Body of pancreas (tissue), 4 donors: ENCODE results near the gene DYNLT4. TPM values are rescaled to one million over a fixed set of nuclear protein-coding genes. Genes with fewer than 3 reads are reported as not detected.

Experiments
- ATAC-seq: fragments of 150-250 bp; one replicate; pipeline ENCODE4 v1.9.1; 2016
- DNase-seq, 4 donors: peaks; one replicate each; pipeline ENCODE4 v3.0.0-alpha.2; 2019
- H3K27ac ChIP-seq, 4 donors: fragments of 200-600 bp; sonication (generic); 1 replicate in 3 of 4; 2 replicates in 1 of 4; pipeline versions ENCODE4 v1.5.1 to v1.6.1; 2016 to 2019; ENCODE audit warnings: mild to moderate bottlenecking in 1 of 4, mixed read lengths in 1 of 4, moderate library complexity in 1 of 4
- H3K27me3 ChIP-seq, 2 donors: fragments of 200-600 bp; sonication (generic); one replicate each; pipeline ENCODE4 v1.6.0; 2016; ENCODE audit warnings: mild to moderate bottlenecking in 1 of 2
- H3K36me3 ChIP-seq, 2 donors: fragments of 200-600 bp; sonication (generic); replicated peaks in 1 of 2; 2 replicates each; pipeline ENCODE4 v1.5.1; 2016; ENCODE audit warnings: low read depth in 2 of 2; ENCODE audit not compliant: insufficient read depth in 1 of 2
- H3K4me1 ChIP-seq: fragments of 200-600 bp; sonication (generic); one replicate; pipeline ENCODE4 v1.6.0; 2016
- H3K4me3 ChIP-seq, 2 donors: fragments of 200-600 bp; sonication (generic); 1 replicate in 1 of 2; 2 replicates in 1 of 2; pipeline ENCODE4 v1.5.1; 2016 to 2019
- H3K9me3 ChIP-seq, 3 donors: fragments of 200-600 bp; sonication (generic); 1 replicate in 2 of 3; 2 replicates in 1 of 3; pipeline ENCODE4 v1.5.1; 2016
- CTCF ChIP-seq, 7 experiments: fragments of 450-650 bp in 4 of 7; fragments of 200-600 bp in 3 of 7; sonication (generic) in 3 of 7; IDR thresholded peaks; one replicate each; pipeline ENCODE4 v1.5.1; 2016 to 2019; ENCODE audit warnings: antibody characterized with exemption in 7 of 7
- POLR2A ChIP-seq, 3 donors: fragments of 450-650 bp; IDR thresholded peaks; one replicate each; pipeline ENCODE4 v1.6.1; 2016; ENCODE audit warnings: antibody characterized with exemption in 3 of 3, mild to moderate bottlenecking in 2 of 3
- WGBS, 2 donors: methylation state at CpG; one replicate each; pipeline ENCODE4 v1.1.5; 2017; 5-methylcytosine and 5-hydroxymethylcytosine counted together
- intact Hi-C: fragments of 100-400 bp; cut with DNase I; formaldehyde crosslinking; loops from one replicate; pipeline ENCODE4 v1.15.1; 2023
- total RNA-seq, 2 donors: library from RNA; depleted of rRNA; stranded (reverse); fragments of >200 nt; gene quantifications; one replicate each; pipeline ENCODE4 v1.1.0, GENCODE V29; 2016

The DYNLT4 gene
- total RNA-seq, 2 donors from 2014 or later, result 2.9 TPM; not detected in 1

DNA sequence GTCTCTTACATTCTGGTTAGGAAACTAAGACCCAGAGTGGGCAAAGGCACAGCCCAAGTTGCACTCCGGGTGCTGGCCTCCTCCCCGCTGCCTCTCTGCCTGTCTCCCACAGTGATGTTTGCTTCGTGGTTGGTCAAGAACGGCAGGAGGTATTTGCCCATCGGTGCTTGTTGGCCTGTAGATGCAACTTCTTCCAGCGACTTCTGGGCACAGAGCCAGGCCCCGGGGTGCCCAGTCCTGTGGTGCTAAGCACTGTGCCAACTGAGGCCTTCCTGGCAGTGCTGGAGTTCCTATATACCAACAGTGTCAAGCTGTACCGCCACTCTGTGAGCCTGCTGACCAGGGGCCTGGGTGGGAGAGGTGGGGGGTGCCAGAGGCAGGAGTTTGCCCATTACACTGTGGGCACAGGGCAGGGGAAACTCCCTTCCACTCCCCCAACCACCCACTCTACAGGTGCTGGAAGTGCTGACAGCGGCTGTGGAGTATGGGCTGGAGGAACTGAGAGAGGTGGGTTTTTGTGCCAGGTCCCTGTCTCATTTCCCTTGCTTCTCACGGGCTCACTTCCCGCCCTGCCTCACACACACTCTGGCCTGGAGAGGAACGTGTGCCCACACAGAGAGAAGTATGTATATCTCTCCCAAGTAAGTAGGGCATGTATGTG, 3.1 kb upstream of the DYNLT4 start:
- H3K27me3 ChIP-seq, result no peaks in the 10 kb centered on the region
- ATAC-seq (no peak), DNase-seq (peak; percentile 74 to 93 (median 78))
- no peak for TF ChIP-seq CTCF (IDR thresholded peaks at IDR 0.05)
- no peak for TF ChIP-seq POLR2A (IDR thresholded peaks at IDR 0.05)
- H3K9me3 ChIP-seq, result no peaks in the 10 kb centered on the region
- peak overlapping the region; percentile 91 to 99 (median 98) for H3K27ac ChIP-seq
- peaks cover 82% of the 10 kb centered on the region for H3K4me1 ChIP-seq
- H3K4me3 ChIP-seq, result no peak overlapping the region
- intact Hi-C loops, result no loop called here
- WGBS, 2 donors, result 35 to 53% methylated on average over 10 to 12 of the region's 12 CpGs
- H3K36me3 ChIP-seq, result no peaks in the 10 kb centered on the region

- Histone ChIP-seq H3K36me3 (no peaks in the 10 kb centered on the region), H3K4me1 (peaks cover 72% of the 10 kb centered on the region), H3K9me3 (no peaks in the 10 kb centered on the region), H3K27me3 (no peaks in the 10 kb centered on the region), H3K27ac (peak overlapping the region; percentile 91 to 99 (median 98)), H3K4me3 (no peak overlapping the region)
- ATAC-seq (no peak), DNase-seq (peak; percentile 47 to 77 (median 59))
- intact Hi-C loops, result no loop called here
- 40 to 61% methylated on average over 3 to 6 of the region's 6 CpGs for WGBS, 2 donors
- TF ChIP-seq POLR2A (IDR thresholded peaks at IDR 0.05), result peak in 2 of 3 donors; percentile 23 to 37
- peak in 1 of 7 experiments; percentile 2 for TF ChIP-seq CTCF (IDR thresholded peaks at IDR 0.05)
Measured at GRCh38 chr1:44808938-44809917, 2.1 kb upstream of the DYNLT4 start.

DNA sequence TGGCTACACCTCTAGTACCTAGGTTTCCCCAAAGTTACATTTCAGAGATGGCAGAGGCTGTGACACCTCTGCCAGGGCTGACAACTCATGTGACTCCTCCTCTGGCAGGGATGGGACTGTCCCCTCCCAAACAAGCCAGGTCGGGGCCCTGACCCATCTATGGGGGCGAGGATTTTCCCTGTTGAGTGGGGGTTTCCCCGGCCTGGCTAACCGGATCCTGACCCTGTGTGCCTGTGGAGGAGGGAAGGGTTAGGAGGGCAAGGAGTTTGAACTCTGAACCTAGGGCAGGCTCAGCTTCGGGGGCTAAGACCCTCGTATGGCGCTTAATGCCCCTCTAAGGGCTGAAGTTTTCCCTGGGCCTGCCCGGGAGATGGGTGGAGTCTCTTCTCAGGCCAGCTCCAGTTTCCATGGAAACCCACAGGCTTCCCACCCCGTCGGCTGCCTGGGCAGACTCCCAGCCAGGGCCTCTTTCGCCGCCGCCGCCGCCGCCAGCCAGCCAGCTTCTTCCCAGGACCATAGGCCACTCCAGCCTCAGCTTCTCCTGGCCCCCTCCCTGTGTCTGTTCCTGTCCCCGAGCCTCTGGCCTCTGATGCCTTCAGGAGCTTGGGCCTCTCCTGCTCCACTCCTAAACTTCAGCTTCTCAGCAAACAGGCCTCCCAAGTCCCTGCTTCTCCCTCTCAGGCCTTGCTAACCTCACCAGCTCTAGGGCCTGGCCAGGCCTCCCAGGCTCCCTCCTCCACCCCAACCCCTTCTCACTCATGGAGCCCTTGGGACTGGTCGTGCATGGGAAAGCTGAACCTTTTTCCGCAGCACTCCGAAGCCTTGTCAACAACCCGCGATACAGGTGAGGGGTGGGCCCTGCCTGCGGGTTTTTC, 1.1 kb upstream of the DYNLT4 start, which contains the start of gene BTBD19:
TSS of gene BTBD19 (plus strand) at position 461 of the 875 bp plus-strand sequence. CDS start at position 759, 298 bp downstream.
- DNase-seq (peak; percentile 67 to 82 (median 70)), ATAC-seq (peak; percentile 7)
- intact Hi-C loops, result no loop called here
- Histone ChIP-seq H3K9me3 (no peaks in the 10 kb centered on the region), H3K4me3 (no peak within 1 kb of the TSS), H3K27me3 (no peaks in the 10 kb centered on the region), H3K4me1 (peaks cover 64% of the 10 kb centered on the region), H3K36me3 (no peaks in the 10 kb centered on the region), H3K27ac (peak within 1 kb of the TSS; percentile 91 to 99 (median 98))
- TF ChIP-seq CTCF (IDR thresholded peaks at IDR 0.05), result no peak
- no peak for TF ChIP-seq POLR2A (IDR thresholded peaks at IDR 0.05)
- 38 to 56% methylated on average over 19 to 23 of the region's 23 CpGs for WGBS, 2 donors

DNA sequence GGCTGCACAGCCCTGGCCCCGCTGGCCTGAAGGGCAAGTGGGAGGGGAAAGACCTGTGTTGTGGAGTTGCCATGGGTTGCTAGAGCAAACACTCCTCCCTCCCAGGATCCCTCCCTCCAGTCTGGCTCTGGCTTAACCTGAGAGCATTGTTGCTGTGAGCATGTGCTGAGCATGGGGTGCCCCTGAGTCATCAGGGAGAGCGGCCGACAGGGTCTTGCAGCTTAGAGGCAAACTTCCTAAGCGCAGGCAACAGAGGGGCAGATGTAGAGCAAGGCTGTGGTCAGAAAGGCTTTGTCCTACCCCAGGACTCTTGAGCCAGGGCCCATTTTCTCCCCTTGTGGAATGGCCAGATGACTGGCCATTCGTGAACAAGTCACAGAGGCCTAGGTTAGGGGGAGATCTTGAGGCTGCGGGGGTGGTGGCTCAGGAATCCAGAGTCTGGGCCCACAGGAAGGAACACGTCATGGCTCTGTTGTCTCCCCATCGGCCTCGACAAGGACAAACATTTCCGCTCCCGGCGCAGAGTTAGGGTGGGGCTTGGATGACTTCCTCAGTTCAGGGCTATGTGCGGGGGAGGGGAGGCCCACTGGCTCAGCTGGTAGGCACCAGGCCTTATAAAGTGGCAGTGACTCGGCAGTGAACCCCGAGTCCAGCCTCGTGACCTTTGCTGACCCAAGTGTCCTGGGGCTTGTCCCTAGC, 362 bp upstream of the DYNLT4 start:
- Histone ChIP-seq H3K27me3 (no peaks in the 10 kb centered on the region), H3K4me3 (no peak overlapping the region), H3K4me1 (peaks cover 64% of the 10 kb centered on the region), H3K9me3 (no peaks in the 10 kb centered on the region), H3K36me3 (no peaks in the 10 kb centered on the region), H3K27ac (peak overlapping the region; percentile 91 to 99 (median 98))
- DNase-seq, result peak; percentile 95 to 98 (median 97)
- intact Hi-C loops, result no loop called here
- no peak for TF ChIP-seq CTCF (IDR thresholded peaks at IDR 0.05)
- TF ChIP-seq POLR2A (IDR thresholded peaks at IDR 0.05), result peak in 2 of 3 donors; percentile 57 to 63
- ATAC-seq, result peak; percentile 91
- WGBS, 2 donors, result 0 to 7% methylated on average over 5 to 16 of the region's 16 CpGs
